HEK293 (cell line): ENCODE data around the gene FZD1.

Experiments used
- CTCF ChIA-PET: fragments of 350-600 bp; formaldehyde crosslinking; extraction: SDS; loops from one replicate; lab custom pipeline; 2021; ENCODE audit warnings: antibody characterized with exemption; lab: Yijun Ruan, JAX
- POLR2A ChIA-PET: fragments of 300-600 bp; formaldehyde crosslinking; extraction: SDS; loops from one replicate; lab custom pipeline; 2020; ENCODE audit warnings: antibody characterized with exemption, inconsistent platforms; lab: Yijun Ruan, JAX
- H3K27ac ChIP-seq: fragments of 200-500 bp; sonication (Bioruptor generic); 2 replicates; pipeline ENCODE4 v1.5.1; 2014; ENCODE audit warnings: low read depth, low read length, control low read depth, inconsistent platforms; ENCODE audit errors: extremely low read depth
- H3K36me3 ChIP-seq, 2 experiments: fragments of 200-500 bp in 1 of 2; sonication (Bioruptor generic) in 1 of 2; 1 replicate in 1 of 2; 2 replicates in 1 of 2; pipeline ENCODE4 v1.5.1; 2014 to 2017; ENCODE audit warnings: inconsistent platforms in 2 of 2, low read length in 2 of 2; ENCODE audit not compliant: control insufficient read depth in 2 of 2, insufficient read depth in 1 of 2
- H3K4me1 ChIP-seq: fragments of 200-500 bp; sonication (Bioruptor generic); 2 replicates; pipeline ENCODE4 v1.5.1; 2014; ENCODE audit warnings: mild to moderate bottlenecking, low read length, inconsistent platforms; ENCODE audit not compliant: control insufficient read depth, insufficient read depth
- H3K4me3 ChIP-seq: 2 replicates; pipeline ENCODE4 v1.5.1; 2011; ENCODE audit warnings: low read depth, mild to moderate bottlenecking, control low read depth, low read length, moderate library complexity
- H3K9me3 ChIP-seq: fragments of 200-500 bp; sonication (Bioruptor generic); 2 replicates; pipeline ENCODE4 v1.5.1; 2014; ENCODE audit warnings: low read depth, low read length, inconsistent platforms; ENCODE audit not compliant: control insufficient read depth, insufficient read depth
- EGR2 ChIP-seq: fragments of 450-650 bp; formaldehyde crosslinking; IDR thresholded peaks from 2 replicates; pipeline ENCODE4 v1.5.1; 2016; ENCODE audit warnings: low read depth, missing biosample characterization, missing genetic modification characterization
- FEZF1 ChIP-seq: fragments of 450-650 bp; formaldehyde crosslinking; IDR thresholded peaks from 2 replicates; pipeline ENCODE4 v1.5.1; 2016; ENCODE audit warnings: missing biosample characterization, missing genetic modification characterization
- HOXC10 ChIP-seq: sonication (generic); formaldehyde crosslinking; IDR thresholded peaks from 2 replicates; pipeline ENCODE4 v1.8.1; 2023; ENCODE audit warnings: mild to moderate bottlenecking, missing genetic modification reagents
- KLF7 ChIP-seq: fragments of 450-650 bp; formaldehyde crosslinking; IDR thresholded peaks from 2 replicates; pipeline ENCODE4 v1.5.1; 2016; ENCODE audit warnings: missing biosample characterization, missing genetic modification characterization, borderline replicate concordance
- MEIS1 ChIP-seq: sonication (generic); formaldehyde crosslinking; IDR thresholded peaks from 2 replicates; pipeline ENCODE4 v1.8.1; 2022; ENCODE audit warnings: missing genetic modification reagents, mild to moderate bottlenecking, borderline replicate concordance
- SALL2 ChIP-seq: fragments of 450-650 bp; formaldehyde crosslinking; IDR thresholded peaks from 2 replicates; pipeline ENCODE4 v1.5.0; 2017; ENCODE audit warnings: missing biosample characterization, mild to moderate bottlenecking, missing genetic modification characterization, borderline replicate concordance
- SP7 ChIP-seq: fragments of 450-650 bp; formaldehyde crosslinking; IDR thresholded peaks from 2 replicates; pipeline ENCODE4 v1.5.1; 2016; ENCODE audit warnings: missing biosample characterization, missing genetic modification characterization
- YY2 ChIP-seq: fragments of 450-650 bp; formaldehyde crosslinking; IDR thresholded peaks from 2 replicates; pipeline ENCODE4 v1.5.1; 2016; ENCODE audit warnings: missing biosample characterization, missing genetic modification characterization
- ZBTB48 ChIP-seq: fragments of 450-650 bp; formaldehyde crosslinking; IDR thresholded peaks from 2 replicates; pipeline ENCODE4 v1.5.1; 2016; ENCODE audit warnings: missing biosample characterization, missing genetic modification characterization
- ZBTB6 ChIP-seq: fragments of 450-650 bp; formaldehyde crosslinking; IDR thresholded peaks from 2 replicates; pipeline ENCODE4 v1.5.1; 2017; ENCODE audit warnings: missing biosample characterization, missing genetic modification characterization
- ZBTB7A ChIP-seq: fragments of 450-650 bp; formaldehyde crosslinking; IDR thresholded peaks from 2 replicates; pipeline ENCODE4 v1.5.1; 2016; ENCODE audit warnings: low read depth, missing biosample characterization, missing genetic modification characterization
- ZNF133 ChIP-seq: fragments of 450-650 bp; formaldehyde crosslinking; IDR thresholded peaks from 2 replicates; pipeline ENCODE4 v1.5.1; 2016; ENCODE audit warnings: missing biosample characterization, missing genetic modification characterization
- ZNF148 ChIP-seq: fragments of 450-650 bp; formaldehyde crosslinking; IDR thresholded peaks from 2 replicates; pipeline ENCODE4 v1.5.0; 2017; ENCODE audit warnings: missing biosample characterization, missing genetic modification characterization, borderline replicate concordance
- ZNF157 ChIP-seq: fragments of 450-650 bp; formaldehyde crosslinking; IDR thresholded peaks from 2 replicates; pipeline ENCODE4 v1.5.1; 2016; ENCODE audit warnings: missing biosample characterization, missing genetic modification characterization
- ZNF169 ChIP-seq: fragments of 450-650 bp; formaldehyde crosslinking; IDR thresholded peaks from 2 replicates; pipeline ENCODE4 v1.5.1; 2016; ENCODE audit warnings: missing biosample characterization, missing genetic modification characterization
- ZNF175 ChIP-seq: fragments of 450-650 bp; formaldehyde crosslinking; IDR thresholded peaks from 2 replicates; pipeline ENCODE4 v1.5.1; 2016; ENCODE audit warnings: missing biosample characterization, missing genetic modification characterization
- ZNF302 ChIP-seq: fragments of 450-650 bp; formaldehyde crosslinking; IDR thresholded peaks from 2 replicates; pipeline ENCODE4 v1.5.1; 2016; ENCODE audit warnings: missing biosample characterization, missing genetic modification characterization, low read depth
- ZNF394 ChIP-seq: fragments of 450-650 bp; formaldehyde crosslinking; IDR thresholded peaks from 2 replicates; pipeline ENCODE4 v1.5.1; 2016; ENCODE audit warnings: missing biosample characterization, missing genetic modification characterization, mild to moderate bottlenecking, moderate library complexity, borderline replicate concordance
- ZNF398 ChIP-seq: fragments of 450-650 bp; formaldehyde crosslinking; IDR thresholded peaks from 2 replicates; pipeline ENCODE4 v1.5.1; 2017; ENCODE audit warnings: missing biosample characterization, missing genetic modification characterization
- ZNF449 ChIP-seq: fragments of 450-650 bp; formaldehyde crosslinking; IDR thresholded peaks from 2 replicates; pipeline ENCODE4 v1.5.1; 2017; ENCODE audit warnings: missing biosample characterization, mild to moderate bottlenecking, missing genetic modification characterization, moderate library complexity
- ZNF549 ChIP-seq: fragments of 450-650 bp; IDR thresholded peaks from 2 replicates; pipeline ENCODE4 v1.5.1; 2018; ENCODE audit warnings: missing biosample characterization, missing genetic modification characterization, mild to moderate bottlenecking, inconsistent platforms, moderate library complexity
- ZNF701 ChIP-seq: fragments of 450-650 bp; formaldehyde crosslinking; IDR thresholded peaks from 2 replicates; pipeline ENCODE4 v1.5.1; 2016; ENCODE audit warnings: missing biosample characterization, missing genetic modification characterization
- ZNF791 ChIP-seq: fragments of 450-650 bp; formaldehyde crosslinking; IDR thresholded peaks from 2 replicates; pipeline ENCODE4 v1.5.1; 2016; ENCODE audit warnings: missing biosample characterization, missing genetic modification characterization
- ZSCAN16 ChIP-seq: fragments of 450-650 bp; formaldehyde crosslinking; IDR thresholded peaks from 2 replicates; pipeline ENCODE4 v1.5.1; 2016; ENCODE audit warnings: missing biosample characterization, missing genetic modification characterization

The FZD1 gene

GRCh38 chr7:91239772-91240171, 24.5 kb upstream of the FZD1 start:
- POLR2A ChIA-PET: no interaction called here
- H3K9me3 ChIP-seq: no peaks in the 10 kb centered on the region
- no peak overlapping the region for H3K4me3 ChIP-seq
- no peaks in the 10 kb centered on the region for H3K4me1 ChIP-seq
- TF ChIP-seq ZSCAN16 (tag by site-specific recombination) (no peak), ZNF398 (no peak), ZNF394 (tag by site-specific recombination) (no peak), YY2 (tag by site-specific recombination) (no peak), ZNF169 (no peak), KLF7 (tag by site-specific recombination) (no peak), ZNF302 (tag by site-specific recombination) (no peak), ZNF449 (no peak), FEZF1 (tag by site-specific recombination) (no peak), ZBTB48 (tag by site-specific recombination) (no peak), MEIS1 (no peak)
- H3K36me3 ChIP-seq: no peaks in the 10 kb centered on the region
- no peak overlapping the region for H3K27ac ChIP-seq
- CTCF ChIA-PET: interaction anchor here (1.0 kb wide), 1 partner anchor 11 kb away, joined by 3 read pairs; no protein-coding TSS in a partner anchor

GRCh38 chr7:91240376-91240941, 23.8 kb upstream of the FZD1 start:
- Histone ChIP-seq H3K36me3 (no peaks in the 10 kb centered on the region), H3K27ac (no peak overlapping the region), H3K4me1 (no peaks in the 10 kb centered on the region), H3K4me3 (no peak overlapping the region), H3K9me3 (no peaks in the 10 kb centered on the region)
- CTCF ChIA-PET: interaction anchor here (1.0 kb wide), 1 partner anchor 12 kb away, joined by 3 read pairs; no protein-coding TSS in a partner anchor
- TF ChIP-seq ZNF701 (tag by site-specific recombination) (no peak), ZNF148 (tag by site-specific recombination) (no peak), ZNF549 (tag by site-specific recombination) (no peak), ZNF175 (tag by site-specific recombination) (no peak), HOXC10 (CRISPR knock-in tag) (no peak), EGR2 (tag by site-specific recombination) (no peak), ZNF133 (no peak), SP7 (tag by site-specific recombination) (no peak), ZNF157 (tag by site-specific recombination) (no peak), ZNF791 (no peak), ZBTB7A (tag by site-specific recombination) (no peak), ZBTB6 (tag by site-specific recombination) (no peak), SALL2 (tag by site-specific recombination) (no peak)
- POLR2A ChIA-PET: no interaction called here
